HG02623 (cell line): ENCODE data around the gene CLMP.

Experiments
- ATAC-seq: cut with Tn5 transposase; IDR thresholded peaks from one replicate; pipeline ENCODE4 v1.9.1; 2021; ENCODE audit warnings: moderate library complexity; ENCODE audit not compliant: unreplicated experiment

Gene CLMP, protein sequence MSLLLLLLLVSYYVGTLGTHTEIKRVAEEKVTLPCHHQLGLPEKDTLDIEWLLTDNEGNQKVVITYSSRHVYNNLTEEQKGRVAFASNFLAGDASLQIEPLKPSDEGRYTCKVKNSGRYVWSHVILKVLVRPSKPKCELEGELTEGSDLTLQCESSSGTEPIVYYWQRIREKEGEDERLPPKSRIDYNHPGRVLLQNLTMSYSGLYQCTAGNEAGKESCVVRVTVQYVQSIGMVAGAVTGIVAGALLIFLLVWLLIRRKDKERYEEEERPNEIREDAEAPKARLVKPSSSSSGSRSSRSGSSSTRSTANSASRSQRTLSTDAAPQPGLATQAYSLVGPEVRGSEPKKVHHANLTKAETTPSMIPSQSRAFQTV

GRCh38 chr11:123195188-123196059 is at the start of gene CLMP:
Gene CLMP, minus strand, starts transcription at chr11:123195248. Its CDS starts 308 bp downstream, at chr11:123194940.
- ATAC-seq, result no peak

DNA sequence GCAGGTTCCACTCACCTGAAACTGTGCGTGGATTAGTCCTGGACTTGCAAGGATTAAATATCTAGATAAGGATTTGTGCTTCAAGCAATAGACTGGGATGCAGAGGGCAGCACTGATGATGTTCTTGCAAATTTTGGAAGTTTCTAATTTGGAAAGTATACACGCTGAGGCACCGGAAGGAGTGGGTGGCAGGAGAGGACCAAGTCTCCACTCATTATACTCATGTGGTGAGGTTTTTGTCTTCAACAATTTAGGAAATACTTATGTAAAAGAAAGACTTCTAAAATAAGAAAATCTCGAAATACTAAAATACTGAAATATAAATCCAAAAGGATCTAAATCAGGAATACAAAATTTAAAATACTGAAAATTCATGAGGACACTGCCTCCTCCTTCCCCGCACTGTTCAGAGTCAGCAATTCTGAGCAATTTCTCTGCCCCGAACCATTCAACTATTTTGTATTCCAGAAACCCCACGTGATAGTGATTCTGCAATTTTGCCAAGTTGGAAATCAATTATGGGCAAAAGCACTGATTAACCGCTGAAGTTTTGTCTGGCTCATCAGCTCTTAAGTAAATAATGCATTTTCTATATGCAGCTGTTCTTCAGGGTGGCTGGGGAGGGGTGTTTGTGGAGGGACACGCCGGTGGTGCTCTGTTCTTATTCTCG is 47.0 kb upstream of the CLMP start:
- no peak for ATAC-seq

DNA sequence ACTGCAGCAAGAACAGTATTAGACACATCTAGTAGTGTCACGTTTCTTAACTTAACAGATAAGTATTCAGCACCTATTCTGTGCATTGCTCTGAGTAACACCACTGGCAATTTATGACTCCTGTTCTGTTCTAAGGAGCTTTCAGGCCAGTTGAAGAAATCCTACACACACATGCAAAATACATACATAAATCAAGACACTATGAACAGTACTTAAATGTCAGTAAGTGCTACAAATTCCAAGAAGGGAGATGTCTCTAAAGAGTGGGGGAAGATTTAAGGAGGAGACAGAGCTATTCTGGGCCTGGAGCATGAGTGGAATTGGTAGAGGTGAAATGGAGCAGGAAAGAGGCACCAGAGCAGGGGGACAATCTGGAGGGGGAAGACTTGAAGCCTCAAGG is 46.2 kb upstream of the CLMP start:
- no peak for ATAC-seq

DNA sequence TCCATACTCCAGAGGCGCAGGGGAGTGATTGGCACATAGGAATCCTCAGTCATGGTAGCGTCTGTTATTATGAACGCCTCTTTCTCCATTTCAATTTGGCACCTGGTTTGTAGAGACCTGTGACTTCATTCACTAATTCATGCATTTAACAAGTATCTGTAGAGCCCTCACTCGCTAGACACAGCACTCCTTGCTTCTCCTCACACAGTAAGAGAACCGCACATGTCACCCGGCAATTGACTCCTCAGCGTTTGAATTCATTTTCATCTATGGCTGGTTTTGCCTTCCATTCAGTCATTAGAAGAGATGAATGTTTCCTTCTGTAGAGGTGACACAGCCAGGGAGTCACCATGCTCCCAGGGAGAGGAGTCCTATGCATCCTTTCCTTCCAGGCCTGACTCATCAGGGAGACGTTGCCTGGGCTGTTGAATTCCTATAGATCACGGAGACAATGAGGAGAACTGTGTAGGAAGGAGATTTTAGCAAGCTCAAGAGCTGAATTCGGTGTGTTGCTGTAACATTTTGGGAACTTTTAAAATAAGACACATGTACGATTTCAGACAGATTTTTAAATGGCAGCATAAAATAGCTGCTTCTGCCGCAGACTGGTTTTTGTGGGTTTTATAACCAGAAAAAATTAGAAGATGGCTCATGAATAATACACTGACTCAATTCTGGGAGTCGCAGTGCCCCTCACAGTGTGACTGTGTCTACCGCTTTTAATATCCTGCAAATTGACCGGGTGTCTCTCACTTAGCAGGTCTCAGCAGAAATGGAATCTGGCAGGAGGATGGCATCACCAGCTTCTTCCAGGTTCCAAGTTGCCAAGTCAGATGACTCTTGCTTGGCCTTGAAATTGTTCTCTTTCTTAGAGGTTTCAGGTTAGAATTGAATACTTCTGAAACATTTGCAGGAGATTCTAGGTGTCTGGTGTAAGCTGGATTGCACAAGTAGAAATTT is 44.4 kb upstream of the CLMP start:
- ATAC-seq, result no peak

- ATAC-seq, result no peak
Measured at GRCh38 chr11:123238297-123238696, 43.2 kb upstream of the CLMP start.

DNA sequence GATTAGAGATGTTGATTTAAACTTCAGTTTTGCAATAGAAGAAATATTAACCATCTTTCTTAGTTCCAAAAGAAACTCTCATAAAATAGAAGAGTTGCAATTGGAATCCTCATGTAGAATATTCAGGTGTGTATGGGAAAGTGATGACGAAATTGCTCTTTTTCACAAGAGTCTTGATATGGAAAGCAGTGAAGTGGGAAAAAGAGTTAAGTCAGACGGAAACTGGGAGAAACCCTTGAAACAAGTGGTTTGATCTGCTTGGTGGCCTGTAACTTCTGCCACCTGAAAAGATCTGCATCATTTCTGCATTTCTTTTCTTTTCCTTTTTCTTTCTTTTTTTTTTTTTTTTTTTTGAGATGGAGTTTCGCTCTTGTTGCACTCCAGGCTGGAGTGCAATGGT is 41.8 kb upstream of the CLMP start:
- no peak for ATAC-seq

DNA sequence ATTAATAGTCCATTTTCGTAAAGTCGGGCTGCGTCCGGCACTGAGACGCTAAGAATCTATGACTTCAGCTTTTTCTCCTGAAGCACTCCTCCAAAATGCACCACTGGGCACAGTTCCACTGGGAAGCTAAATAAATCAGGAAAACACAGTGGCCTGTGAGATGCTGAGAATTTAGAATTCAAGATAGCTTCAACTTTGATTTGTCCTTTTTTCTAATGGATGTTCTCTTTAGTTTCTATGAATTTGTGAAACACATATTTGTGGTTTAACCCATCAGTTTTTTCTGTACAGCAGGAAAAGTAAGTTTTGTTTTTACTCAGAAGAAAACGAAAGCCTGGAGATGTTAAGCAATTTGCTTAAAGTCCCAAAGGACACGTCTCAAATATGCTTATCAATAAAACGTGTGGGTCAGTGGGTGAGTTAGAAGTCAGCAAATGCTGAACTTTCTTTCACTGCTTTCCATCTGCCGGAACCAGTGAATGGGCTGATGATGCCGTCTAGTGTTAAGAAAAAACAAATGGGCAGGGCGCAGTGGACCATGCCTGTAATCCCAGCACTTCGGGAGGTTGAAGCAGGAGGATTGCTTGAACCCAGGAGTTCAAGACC is 40.7 kb upstream of the CLMP start:
- ATAC-seq, result no peak

GRCh38 chr11:123235117-123235655 is 40.1 kb upstream of the CLMP start:
- no peak for ATAC-seq

GRCh38 chr11:123233975-123234334 is 38.9 kb upstream of the CLMP start:
- no peak for ATAC-seq

DNA sequence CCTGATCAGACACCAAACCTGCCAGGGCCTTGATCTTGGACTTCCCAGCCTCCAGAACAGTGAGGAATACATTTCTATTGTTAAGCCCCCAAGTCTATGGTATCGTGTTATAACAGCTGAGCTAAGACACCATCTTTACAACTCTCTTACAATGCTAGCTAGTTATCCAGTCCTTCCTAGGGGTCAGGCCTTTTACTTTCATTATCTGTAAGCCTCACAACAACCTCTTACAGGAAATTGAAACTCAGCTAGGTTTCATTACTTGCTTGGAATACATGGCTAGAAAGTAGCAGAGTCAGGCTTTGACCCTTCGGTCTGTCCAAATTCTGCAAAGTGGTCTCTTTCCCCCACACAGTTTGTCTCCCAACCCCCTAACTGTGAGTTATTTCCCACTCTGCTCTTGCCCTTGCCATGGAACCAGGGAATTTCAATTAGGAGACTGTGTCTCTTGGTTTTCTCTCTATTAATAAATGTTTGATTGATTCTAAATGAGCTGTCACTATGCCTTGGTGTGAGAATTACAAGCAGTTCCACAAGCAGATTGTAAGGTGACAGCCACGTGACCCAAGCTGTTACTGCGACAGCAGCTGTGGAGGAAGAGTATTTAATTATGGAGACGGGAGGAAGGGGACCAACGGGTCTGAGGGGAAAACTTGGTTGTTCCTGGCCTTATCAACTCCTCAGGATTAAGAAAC is 38.4 kb upstream of the CLMP start:
- peak; percentile 95 for ATAC-seq

DNA sequence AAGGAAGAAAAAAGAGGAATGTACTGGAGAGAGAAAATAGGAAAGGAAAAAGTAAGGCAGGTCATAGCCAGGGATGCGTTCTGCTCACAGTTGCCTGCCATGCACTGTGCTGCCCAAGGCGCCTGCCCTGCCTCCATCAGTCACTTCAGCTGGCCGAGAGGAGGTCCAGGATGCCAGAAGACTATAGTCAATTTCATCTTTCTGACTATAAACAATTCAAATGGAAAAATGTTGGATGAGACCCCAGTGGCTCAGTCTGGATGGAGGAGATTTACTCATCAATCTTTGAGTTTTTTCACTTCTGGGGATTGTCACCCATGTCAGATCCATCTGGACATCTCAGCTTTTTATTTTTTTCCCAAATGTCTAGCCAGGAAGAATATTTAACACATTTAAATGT is 36.7 kb upstream of the CLMP start:
- ATAC-seq, result no peak

GRCh38 chr11:123231256-123231655 is 36.2 kb upstream of the CLMP start:
- ATAC-seq, result no peak

- no peak for ATAC-seq
Measured at GRCh38 chr11:123230346-123230745, 35.3 kb upstream of the CLMP start.

GRCh38 chr11:123228496-123229163 is 33.6 kb upstream of the CLMP start:
- ATAC-seq, result no peak

DNA sequence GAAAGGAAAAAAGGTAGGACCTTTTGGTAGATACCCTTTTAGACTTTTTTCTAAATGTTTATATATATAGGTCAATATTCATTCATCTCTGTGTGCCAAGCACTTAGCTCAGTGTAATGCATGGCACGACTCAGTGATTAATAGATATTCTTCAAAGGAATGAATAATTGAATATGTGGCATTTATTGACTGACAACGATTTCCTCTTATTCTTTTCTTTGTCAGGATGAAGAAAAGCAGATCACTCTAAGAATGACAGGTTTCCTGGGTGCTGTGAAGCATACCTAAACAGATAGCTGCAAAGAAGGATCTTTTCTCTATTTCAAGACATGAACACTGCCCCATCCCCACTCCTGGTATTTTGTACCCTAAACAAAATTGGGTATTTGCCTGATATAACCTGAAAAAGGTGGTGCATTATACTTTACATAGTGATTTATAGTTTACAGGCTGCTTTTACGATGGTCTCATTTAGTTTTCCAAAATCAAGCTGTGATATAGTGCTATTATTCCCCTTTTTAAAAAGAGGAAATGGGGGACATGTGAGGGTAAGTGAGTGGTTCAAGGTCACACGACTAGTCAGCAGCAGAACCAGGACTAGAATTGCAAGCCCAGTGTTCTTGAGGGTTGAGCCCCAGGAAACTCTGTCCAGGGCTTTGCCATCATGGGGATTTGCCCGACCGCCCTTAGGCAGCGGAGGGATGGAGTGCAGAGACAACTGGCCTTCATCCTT is 32.9 kb upstream of the CLMP start:
- no peak for ATAC-seq

GRCh38 chr11:123221584-123221983 is 26.5 kb upstream of the CLMP start:
- no peak for ATAC-seq

GRCh38 chr11:123221096-123221561 is 26.1 kb upstream of the CLMP start:
- no peak for ATAC-seq
